ENCODE data around the gene EPHB2.

Gene EPHB2

DNA sequence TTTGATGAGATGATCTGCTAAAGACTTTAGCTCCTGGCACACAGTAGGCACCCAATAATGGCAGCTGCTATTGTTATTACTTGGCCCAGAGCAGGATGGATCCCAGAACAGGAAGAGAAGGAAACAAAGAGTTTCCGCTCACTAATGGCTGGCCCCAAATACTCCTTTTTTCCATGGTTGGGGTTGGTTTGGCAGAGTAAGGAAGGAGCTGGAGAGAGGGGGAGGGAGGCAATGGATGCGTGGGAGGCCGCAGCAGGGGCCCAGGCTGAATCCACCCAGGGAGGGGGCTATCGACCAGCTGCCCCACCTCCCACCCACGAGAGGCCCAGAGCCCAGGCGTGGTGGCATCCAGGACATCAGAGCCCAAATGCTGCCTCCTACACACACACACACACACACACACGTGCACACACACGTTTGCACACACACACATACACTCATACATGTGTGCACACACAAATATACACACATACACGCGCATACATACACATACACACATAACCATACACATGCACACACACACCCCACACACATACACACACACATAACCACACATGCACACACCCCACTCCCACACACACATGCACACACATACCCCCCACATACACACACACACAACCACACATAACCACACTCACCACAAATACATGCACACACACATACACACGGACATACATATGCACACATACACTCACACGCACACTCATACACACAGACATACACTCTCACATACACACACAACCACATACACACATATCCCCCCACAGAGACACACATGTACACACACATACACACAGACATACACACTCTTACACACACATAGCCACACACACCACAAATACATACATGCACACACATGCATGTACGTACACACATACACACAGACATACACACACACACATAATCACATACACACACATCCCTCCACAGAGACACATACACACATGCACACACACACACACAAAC lies 32.4 kb upstream of the EPHB2 start:
- TF ChIP-seq TEAD4 (IDR thresholded peaks at IDR 0.05) (no peak), CREB1 (IDR thresholded peaks at IDR 0.05; ENCODE audit: low read depth) (no peak), RAD21 (IDR thresholded peaks at IDR 0.05; ENCODE audit: low read depth) (no peak), EP300 (IDR thresholded peaks at IDR 0.05; ENCODE audit: borderline replicate concordance) (no peak), EGR1 (IDR thresholded peaks at IDR 0.05) (no peak), CEBPB (IDR thresholded peaks at IDR 0.05) (no peak), FOXM1 (IDR thresholded peaks at IDR 0.05; ENCODE audit: borderline replicate concordance, low read depth) (no peak), YY1 (IDR thresholded peaks at IDR 0.05; ENCODE audit: low read depth) (no peak), TCF12 (IDR thresholded peaks at IDR 0.05; ENCODE audit: low read depth) (no peak), NFIC (IDR thresholded peaks at IDR 0.05) (no peak), TAF1 (IDR thresholded peaks at IDR 0.05; ENCODE audit: low read depth) (no peak), ZBTB7A (IDR thresholded peaks at IDR 0.05; ENCODE audit: low read depth) (no peak)
- TF ChIP-seq, protein P1, sequence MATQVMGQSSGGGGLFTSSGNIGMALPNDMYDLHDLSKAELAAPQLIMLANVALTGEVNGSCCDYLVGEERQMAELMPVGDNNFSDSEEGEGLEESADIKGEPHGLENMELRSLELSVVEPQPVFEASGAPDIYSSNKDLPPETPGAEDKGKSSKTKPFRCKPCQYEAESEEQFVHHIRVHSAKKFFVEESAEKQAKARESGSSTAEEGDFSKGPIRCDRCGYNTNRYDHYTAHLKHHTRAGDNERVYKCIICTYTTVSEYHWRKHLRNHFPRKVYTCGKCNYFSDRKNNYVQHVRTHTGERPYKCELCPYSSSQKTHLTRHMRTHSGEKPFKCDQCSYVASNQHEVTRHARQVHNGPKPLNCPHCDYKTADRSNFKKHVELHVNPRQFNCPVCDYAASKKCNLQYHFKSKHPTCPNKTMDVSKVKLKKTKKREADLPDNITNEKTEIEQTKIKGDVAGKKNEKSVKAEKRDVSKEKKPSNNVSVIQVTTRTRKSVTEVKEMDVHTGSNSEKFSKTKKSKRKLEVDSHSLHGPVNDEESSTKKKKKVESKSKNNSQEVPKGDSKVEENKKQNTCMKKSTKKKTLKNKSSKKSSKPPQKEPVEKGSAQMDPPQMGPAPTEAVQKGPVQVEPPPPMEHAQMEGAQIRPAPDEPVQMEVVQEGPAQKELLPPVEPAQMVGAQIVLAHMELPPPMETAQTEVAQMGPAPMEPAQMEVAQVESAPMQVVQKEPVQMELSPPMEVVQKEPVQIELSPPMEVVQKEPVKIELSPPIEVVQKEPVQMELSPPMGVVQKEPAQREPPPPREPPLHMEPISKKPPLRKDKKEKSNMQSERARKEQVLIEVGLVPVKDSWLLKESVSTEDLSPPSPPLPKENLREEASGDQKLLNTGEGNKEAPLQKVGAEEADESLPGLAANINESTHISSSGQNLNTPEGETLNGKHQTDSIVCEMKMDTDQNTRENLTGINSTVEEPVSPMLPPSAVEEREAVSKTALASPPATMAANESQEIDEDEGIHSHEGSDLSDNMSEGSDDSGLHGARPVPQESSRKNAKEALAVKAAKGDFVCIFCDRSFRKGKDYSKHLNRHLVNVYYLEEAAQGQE (IDR thresholded peaks at IDR 0.05; ENCODE audit: low read depth): no peak
- TF ChIP-seq, protein P2, sequence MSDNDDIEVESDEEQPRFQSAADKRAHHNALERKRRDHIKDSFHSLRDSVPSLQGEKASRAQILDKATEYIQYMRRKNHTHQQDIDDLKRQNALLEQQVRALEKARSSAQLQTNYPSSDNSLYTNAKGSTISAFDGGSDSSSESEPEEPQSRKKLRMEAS (IDR thresholded peaks at IDR 0.05): no peak
- TF ChIP-seq, protein P3, sequence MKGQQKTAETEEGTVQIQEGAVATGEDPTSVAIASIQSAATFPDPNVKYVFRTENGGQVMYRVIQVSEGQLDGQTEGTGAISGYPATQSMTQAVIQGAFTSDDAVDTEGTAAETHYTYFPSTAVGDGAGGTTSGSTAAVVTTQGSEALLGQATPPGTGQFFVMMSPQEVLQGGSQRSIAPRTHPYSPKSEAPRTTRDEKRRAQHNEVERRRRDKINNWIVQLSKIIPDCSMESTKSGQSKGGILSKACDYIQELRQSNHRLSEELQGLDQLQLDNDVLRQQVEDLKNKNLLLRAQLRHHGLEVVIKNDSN (IDR thresholded peaks at IDR 0.05): no peak

DNA sequence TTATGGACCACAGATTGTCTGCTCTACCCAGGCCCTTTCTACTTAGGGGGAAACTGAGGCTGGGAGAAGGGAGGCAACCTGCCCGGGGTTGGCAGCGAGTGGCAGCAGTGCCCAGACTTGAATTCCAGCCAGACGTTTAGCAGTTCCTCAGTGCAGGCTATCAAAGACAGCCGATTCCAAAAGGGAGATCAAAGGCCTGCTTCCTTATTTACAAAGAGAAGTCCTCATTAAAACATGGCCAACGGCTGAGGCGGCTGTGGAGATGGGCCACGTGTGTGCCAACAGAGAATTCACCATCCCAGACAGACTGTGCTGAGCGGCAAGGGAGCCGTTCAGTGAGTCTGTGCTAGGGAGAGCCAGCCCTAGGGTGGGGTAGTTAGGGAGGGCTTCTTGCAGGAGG lies 29.9 kb upstream of the EPHB2 start:
- TF ChIP-seq, protein P2 (IDR thresholded peaks at IDR 0.05): no peak
- TF ChIP-seq, protein P3 (IDR thresholded peaks at IDR 0.05): no peak

DNA sequence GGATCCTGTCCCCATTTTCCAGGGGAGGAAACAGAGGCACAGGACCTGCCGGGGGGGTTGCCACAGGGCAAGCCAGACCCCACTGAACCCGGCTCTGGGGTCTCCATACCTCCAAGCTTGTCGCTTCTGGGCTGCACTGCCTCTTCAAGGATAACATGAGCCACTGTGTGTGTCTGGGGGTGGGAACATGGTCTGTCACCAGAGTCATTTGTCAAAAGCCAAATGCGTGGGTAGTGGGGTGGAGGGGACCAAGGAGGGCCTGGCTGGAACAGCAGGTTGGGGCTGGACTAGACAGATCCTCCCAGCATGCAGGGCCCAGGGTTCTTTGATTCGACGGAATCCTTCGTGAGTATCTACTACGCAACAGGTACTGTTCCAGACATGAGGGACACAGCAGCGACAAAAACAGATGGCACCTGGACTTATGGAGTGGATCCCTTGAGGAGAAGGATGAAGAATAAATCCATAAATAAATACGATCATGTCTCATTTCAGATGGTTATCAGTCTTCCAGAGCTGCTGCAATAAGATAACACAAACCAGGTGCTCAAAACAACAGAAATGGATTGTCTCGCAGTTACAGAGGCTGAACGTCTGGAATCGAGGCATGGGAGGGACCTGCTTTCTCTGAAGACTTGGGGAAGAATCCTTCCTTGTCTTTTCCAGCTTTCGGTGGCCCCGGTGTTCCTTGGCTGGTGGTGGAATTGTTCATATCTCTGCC lies 28.9 kb upstream of the EPHB2 start:
- TF ChIP-seq, protein P1 (IDR thresholded peaks at IDR 0.05; ENCODE audit: low read depth): no peak

DNA sequence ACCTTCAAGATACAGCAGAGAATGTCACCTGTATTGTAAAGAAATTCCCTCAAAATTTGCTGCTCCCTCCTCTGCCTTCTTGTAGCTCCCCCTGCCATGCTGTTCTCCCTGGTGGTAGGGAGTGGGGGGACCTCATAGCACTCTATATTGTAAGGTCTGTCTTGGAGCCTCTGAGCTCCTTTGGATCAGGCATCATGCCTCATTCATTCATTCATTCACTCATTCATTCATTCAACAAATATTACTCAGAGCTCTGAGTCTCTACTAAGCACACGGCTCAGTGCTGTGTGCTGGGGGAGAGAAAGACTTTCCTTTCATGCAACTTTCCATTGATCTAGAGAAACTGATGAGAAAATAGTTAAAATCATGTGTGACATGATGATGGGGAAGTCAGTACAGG lies 27.1 kb upstream of the EPHB2 start:
- TF ChIP-seq FOXM1 (IDR thresholded peaks at IDR 0.05; ENCODE audit: borderline replicate concordance, low read depth): no peak
- TF ChIP-seq YY1 (IDR thresholded peaks at IDR 0.05; ENCODE audit: low read depth): no peak
- TF ChIP-seq NFIC (IDR thresholded peaks at IDR 0.05): no peak
- TF ChIP-seq, protein P3 (IDR thresholded peaks at IDR 0.05): no peak
- no peak for TF ChIP-seq RAD21 (IDR thresholded peaks at IDR 0.05; ENCODE audit: low read depth)
- TF ChIP-seq TEAD4 (IDR thresholded peaks at IDR 0.05): no peak
- TF ChIP-seq, protein P2 (IDR thresholded peaks at IDR 0.05): no peak
- TF ChIP-seq EGR1 (IDR thresholded peaks at IDR 0.05): no peak
- TF ChIP-seq EP300 (IDR thresholded peaks at IDR 0.05; ENCODE audit: borderline replicate concordance): no peak
- TF ChIP-seq TAF1 (IDR thresholded peaks at IDR 0.05; ENCODE audit: low read depth): no peak
- TF ChIP-seq, protein P1 (IDR thresholded peaks at IDR 0.05; ENCODE audit: low read depth): no peak

All from Ishikawa (cell line).